ENCODE data around the gene AP4S1. TPM values are rescaled to one million over a fixed set of nuclear protein-coding genes. Genes with fewer than 3 reads are reported as not detected.
"Not testable (repeated sequence)": the region's sequence is repeated elsewhere in the genome, so short reads cannot be mapped to it uniquely, and the experiment has no call there.

The AP4S1 gene
- 10 to 100 TPM in 1 of 2 donors, 1 to 10 TPM in 1; 7.6 to 11.1 TPM for total RNA-seq
- 4.0 TPM for polyA plus RNA-seq (2013, experiment 1 of 2)
- polyA plus RNA-seq (2013, experiment 2 of 2), result 5.1 TPM
- long read RNA-seq, experiment 1, partial matches to known transcripts, result 0 of 6 reads
- long read RNA-seq, experiment 1, other reads (novel, unspliced or antisense), result 4 of 6 reads
- long read RNA-seq, experiment 2, result 0 reads
- long read RNA-seq, experiment 3, partial matches to known transcripts, result 0 of 2 reads
- long read RNA-seq, experiment 3, other reads (novel, unspliced or antisense), result 1 of 2 reads
- long read RNA-seq, experiment 4, partial matches to known transcripts, result 0 of 1 reads
- long read RNA-seq, experiment 4, other reads (novel, unspliced or antisense), result 1 of 1 reads

- Mint-ChIP-seq H3K4me1 (peaks cover 28% of the 10 kb centered on the region), H3K36me3 (ENCODE audit: low read depth) (peaks cover 17% of the 10 kb centered on the region), H3K27me3 (ENCODE audit: insufficient read depth) (no peaks in the 10 kb centered on the region), H3K27ac (peak within 1 kb of the TSS; percentile 97), H3K9me3 (no peaks in the 10 kb centered on the region), H3K4me3 (peak within 1 kb of the TSS; percentile 84)
- peak; percentile 85 for DNase-seq
- H3K9ac ChIP-seq (ENCODE audit: extremely low read depth, low read length, poor library complexity, severe bottlenecking), result peak within 1 kb of the TSS; percentile 91
- WGBS, 2 experiments (ENCODE audit: insufficient coverage in 1 of 2, insufficient read length in 1 of 2), result 0% methylated on average over 14 to 53 of the region's 53 CpGs
- peaks cover 5% of the 10 kb centered on the region for H3K4me1 ChIP-seq (ENCODE audit: control insufficient read depth, insufficient read depth, low read length)
- peak within 1 kb of the TSS; percentile 94 for H3K27ac ChIP-seq (ENCODE audit: low read depth, low read length)
- H3K9me3 ChIP-seq (ENCODE audit: control insufficient read depth, low read length), result peaks cover 5% of the 10 kb centered on the region
- TF ChIP-seq CTCF (conservative IDR thresholded peaks at IDR 0.05), result no peak
- H3K27me3 ChIP-seq (ENCODE audit: control insufficient read depth, insufficient read depth, low read length, poor library complexity, severe bottlenecking), result no peaks in the 10 kb centered on the region
- peaks cover 27% of the 10 kb centered on the region for H3K36me3 ChIP-seq (ENCODE audit: control insufficient read depth, insufficient read depth, low read length)
- peak within 1 kb of the TSS; percentile 94 for H3K4me3 ChIP-seq (ENCODE audit: low read length)
Measured at GRCh38 chr14:31025367-31026076, at the start of gene AP4S1. Gene AP4S1 (plus strand): TSS chr14:31025649. CDS start chr14:31066197, 40,548 bp downstream.

GRCh38 chr14:30977752-30978151, 47.7 kb upstream of the AP4S1 start:
- H3K27ac ChIP-seq (ENCODE audit: low read depth, low read length), result no peak overlapping the region
- no peak overlapping the region for H3K4me3 ChIP-seq (ENCODE audit: low read length)
- TF ChIP-seq CTCF (conservative IDR thresholded peaks at IDR 0.05), result no peak
- WGBS, 2 experiments (ENCODE audit: insufficient coverage in 1 of 2, insufficient read length in 1 of 2), result 86% methylated on average over 2 of the region's 2 CpGs; no CpG with 5 or more reads in 1 of the 2 experiments
- H3K27me3 ChIP-seq (ENCODE audit: control insufficient read depth, insufficient read depth, low read length, poor library complexity, severe bottlenecking), result no peaks in the 10 kb centered on the region
- H3K9me3 ChIP-seq (ENCODE audit: control insufficient read depth, low read length), result no peaks in the 10 kb centered on the region
- peaks cover 9% of the 10 kb centered on the region for H3K36me3 Mint-ChIP-seq (ENCODE audit: low read depth)
- no peak overlapping the region for H3K4me3 Mint-ChIP-seq
- no peak overlapping the region for H3K9ac ChIP-seq (ENCODE audit: extremely low read depth, low read length, poor library complexity, severe bottlenecking)
- no peaks in the 10 kb centered on the region for H3K4me1 ChIP-seq (ENCODE audit: control insufficient read depth, insufficient read depth, low read length)
- DNase-seq, result no peak
- no peaks in the 10 kb centered on the region for H3K36me3 ChIP-seq (ENCODE audit: control insufficient read depth, insufficient read depth, low read length)
- H3K9me3 Mint-ChIP-seq, result no peaks in the 10 kb centered on the region
- no peak overlapping the region for H3K27ac Mint-ChIP-seq
- H3K27me3 Mint-ChIP-seq (ENCODE audit: insufficient read depth), result no peaks in the 10 kb centered on the region
- peaks cover 11% of the 10 kb centered on the region for H3K4me1 Mint-ChIP-seq

GRCh38 chr14:30980106-30980704, 45.2 kb upstream of the AP4S1 start:
- H3K4me1 ChIP-seq (ENCODE audit: control insufficient read depth, insufficient read depth, low read length); H3K4me3 Mint-ChIP-seq; H3K4me1 Mint-ChIP-seq; H3K9me3 ChIP-seq (ENCODE audit: control insufficient read depth, low read length); DNase-seq; H3K9ac ChIP-seq (ENCODE audit: extremely low read depth, low read length, poor library complexity, severe bottlenecking); H3K36me3 ChIP-seq (ENCODE audit: control insufficient read depth, insufficient read depth, low read length); H3K27ac Mint-ChIP-seq; H3K4me3 ChIP-seq (ENCODE audit: low read length); H3K36me3 Mint-ChIP-seq (ENCODE audit: low read depth); H3K27me3 Mint-ChIP-seq (ENCODE audit: insufficient read depth); H3K9me3 Mint-ChIP-seq; H3K27me3 ChIP-seq (ENCODE audit: control insufficient read depth, insufficient read depth, low read length, poor library complexity, severe bottlenecking); H3K27ac ChIP-seq (ENCODE audit: low read depth, low read length): not testable (repeated sequence)
- TF ChIP-seq CTCF (conservative IDR thresholded peaks at IDR 0.05), result peak; percentile 76
- 90 to 97% methylated on average over 10 to 13 of the region's 13 CpGs for WGBS, 2 experiments (ENCODE audit: insufficient coverage in 1 of 2, insufficient read length in 1 of 2)
